ENCODE data around the gene ACTG2.

DNA sequence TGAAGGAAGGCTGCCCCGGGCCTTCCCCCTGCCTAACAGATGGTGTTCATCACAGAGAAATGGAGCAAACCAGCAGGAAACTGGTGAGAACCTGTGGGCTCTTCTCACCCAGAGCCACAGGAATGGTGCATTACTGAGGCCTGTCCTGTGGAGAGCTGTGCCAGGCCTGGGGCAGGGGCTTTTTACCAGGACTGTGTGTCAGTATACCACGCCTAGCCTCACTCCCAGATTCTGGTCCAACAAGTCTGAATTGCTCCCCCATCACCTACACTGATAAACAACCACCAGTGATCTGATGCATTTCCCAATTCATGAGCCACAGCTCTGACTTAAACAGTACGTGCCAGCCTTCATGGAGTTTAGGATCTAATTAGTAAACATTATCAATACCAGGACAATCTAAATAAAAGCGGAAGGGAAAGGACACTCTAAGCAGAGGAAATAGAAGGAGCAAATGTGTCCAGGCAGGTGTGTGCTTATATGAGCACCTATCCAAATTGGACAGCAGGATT is 24.9 kb downstream of the ACTG2 start:
- TF ChIP-seq CTCF (IDR thresholded peaks at IDR 0.05) = no peak
- TF ChIP-seq EP300 (IDR thresholded peaks at IDR 0.05) = no peak
